Measurements from ENCODE around the gene MYBPH.

Gene MYBPH

GRCh38 chr1:203175237-203175826 lies at the start of gene MYBPH:
Gene MYBPH, minus strand, starts transcription at chr1:203175826. Its CDS starts 71 bp downstream, at chr1:203175755.
- DNase-seq: no peak

GRCh38 chr1:203225071-203225470 lies 49.4 kb upstream of the MYBPH start:
- DNase-seq: no peak

GRCh38 chr1:203223012-203223775 lies 47.6 kb upstream of the MYBPH start:
- no peak for DNase-seq

DNA sequence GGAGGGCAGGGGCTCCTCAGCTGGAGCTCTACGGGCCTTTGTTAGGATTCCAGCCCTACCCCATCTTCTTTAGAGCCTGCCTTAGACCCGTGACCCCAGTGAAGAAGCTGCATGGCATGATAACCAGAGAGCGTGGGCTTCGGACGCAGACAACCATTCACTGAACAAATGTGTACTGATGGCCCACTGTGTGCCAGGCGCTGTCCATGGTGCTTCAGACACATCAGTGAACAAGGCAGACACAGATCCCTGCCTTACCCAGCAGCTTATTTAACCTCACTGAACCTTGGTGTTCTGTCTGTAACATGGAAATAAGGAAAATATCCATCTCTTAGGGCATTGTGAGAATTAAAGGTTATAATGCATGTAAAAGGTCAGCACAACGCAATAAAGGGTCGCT lies 44.3 kb upstream of the MYBPH start:
- DNase-seq: no peak

GRCh38 chr1:203219171-203219570 lies 43.5 kb upstream of the MYBPH start:
- no peak for DNase-seq

DNA sequence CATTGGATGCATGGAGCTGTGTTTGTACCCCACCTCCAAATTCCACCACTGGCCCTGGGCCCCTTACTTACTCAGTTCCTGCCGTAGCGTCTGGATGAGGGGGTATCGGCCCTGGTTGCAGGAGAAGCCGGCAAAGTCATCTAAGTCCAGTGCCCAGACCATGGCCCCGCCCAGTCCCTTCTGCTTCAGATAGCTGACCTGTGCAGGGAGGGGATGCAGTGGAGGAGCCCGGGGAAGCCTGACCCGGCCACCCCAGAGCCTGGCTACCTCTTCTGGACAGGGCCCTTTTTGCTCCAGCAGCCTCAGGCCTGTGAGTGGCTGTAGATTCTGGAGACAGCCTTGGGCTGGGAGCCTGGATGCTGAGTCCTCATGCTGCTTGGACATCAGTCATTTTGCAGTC lies 42.0 kb upstream of the MYBPH start:
- DNase-seq: no peak

DNA sequence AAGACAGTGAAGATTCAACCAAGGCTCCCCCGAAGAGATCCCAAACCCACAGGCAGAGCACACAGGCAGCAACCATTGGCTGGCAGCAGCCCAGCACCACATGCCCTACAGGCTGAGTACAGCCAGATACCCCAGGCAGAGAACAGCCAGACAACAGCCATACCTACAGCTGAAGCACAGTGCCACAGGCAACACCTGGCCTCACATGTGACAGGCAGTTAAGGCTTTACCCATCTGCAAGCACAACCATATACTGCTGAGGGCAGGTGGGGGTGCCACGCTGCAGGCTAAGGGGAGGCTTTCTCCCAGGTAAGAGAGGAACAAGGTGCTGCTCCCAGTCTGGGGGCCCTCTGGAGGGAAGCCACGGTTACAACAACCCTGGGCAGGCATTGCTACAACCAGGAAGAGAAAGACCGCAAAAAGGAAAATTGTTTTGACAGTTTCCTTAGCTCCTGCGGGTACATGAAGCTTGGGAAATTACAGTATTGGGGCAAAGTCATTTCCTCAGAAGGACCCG lies 41.6 kb upstream of the MYBPH start:
- peak in 1 of 2 experiments; percentile 17 for DNase-seq

GRCh38 chr1:203216274-203217138 lies 40.9 kb upstream of the MYBPH start:
- peak; percentile 74 to 84 for DNase-seq

GRCh38 chr1:203215573-203215972 lies 39.9 kb upstream of the MYBPH start:
- DNase-seq: peak in 1 of 2 experiments; percentile 27

DNA sequence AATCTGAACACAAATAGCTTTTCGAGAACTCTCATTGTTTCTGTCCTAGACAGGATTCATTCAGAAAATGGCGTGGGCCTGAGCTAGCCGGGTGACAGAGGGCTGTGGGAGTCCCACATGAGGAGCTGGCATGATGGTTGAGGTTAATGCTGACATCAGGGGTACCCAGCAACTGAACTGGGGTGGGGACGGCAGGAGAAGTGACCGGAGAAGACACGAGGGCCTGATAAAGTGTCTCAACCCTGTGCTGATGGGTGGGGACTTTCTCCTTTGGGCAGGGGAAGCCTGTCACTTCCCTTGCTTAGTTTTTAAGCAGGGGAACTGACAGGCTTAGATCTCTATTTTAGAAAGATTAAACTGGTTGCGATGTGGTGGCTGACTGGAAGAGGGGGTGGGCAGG lies 39.2 kb upstream of the MYBPH start:
- no peak for DNase-seq

- no peak for DNase-seq
These were observed 37.5 kb upstream of the MYBPH start for GRCh38 chr1:203213126-203213525.

- DNase-seq: no peak
These were observed 36.2 kb upstream of the MYBPH start for GRCh38 chr1:203211812-203212211.

- DNase-seq: no peak
These were observed 35.4 kb upstream of the MYBPH start for GRCh38 chr1:203210988-203211387.

DNA sequence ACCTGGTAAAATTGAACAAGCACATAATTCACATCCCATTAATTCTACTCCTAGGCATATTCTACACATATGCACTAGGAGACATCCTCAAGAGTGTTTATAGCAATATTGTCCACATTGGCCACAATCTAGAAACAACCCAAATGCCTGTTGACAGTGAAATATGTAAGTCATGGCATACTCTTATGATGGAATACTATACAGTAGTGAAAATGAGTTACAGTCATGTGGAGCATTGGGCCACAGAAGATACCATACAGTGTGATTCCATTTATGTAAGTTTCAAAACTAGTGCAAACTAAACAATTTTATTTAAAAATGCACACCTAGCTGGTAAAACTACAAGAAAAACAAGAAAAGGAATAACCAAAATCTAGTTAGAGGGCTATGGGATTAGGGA lies 34.7 kb upstream of the MYBPH start:
- no peak for DNase-seq

GRCh38 chr1:203208181-203208580 lies 32.6 kb upstream of the MYBPH start:
- no peak for DNase-seq

- DNase-seq: peak; percentile 92 to 98
These were observed 32.1 kb upstream of the MYBPH start for GRCh38 chr1:203207751-203208150.

DNA sequence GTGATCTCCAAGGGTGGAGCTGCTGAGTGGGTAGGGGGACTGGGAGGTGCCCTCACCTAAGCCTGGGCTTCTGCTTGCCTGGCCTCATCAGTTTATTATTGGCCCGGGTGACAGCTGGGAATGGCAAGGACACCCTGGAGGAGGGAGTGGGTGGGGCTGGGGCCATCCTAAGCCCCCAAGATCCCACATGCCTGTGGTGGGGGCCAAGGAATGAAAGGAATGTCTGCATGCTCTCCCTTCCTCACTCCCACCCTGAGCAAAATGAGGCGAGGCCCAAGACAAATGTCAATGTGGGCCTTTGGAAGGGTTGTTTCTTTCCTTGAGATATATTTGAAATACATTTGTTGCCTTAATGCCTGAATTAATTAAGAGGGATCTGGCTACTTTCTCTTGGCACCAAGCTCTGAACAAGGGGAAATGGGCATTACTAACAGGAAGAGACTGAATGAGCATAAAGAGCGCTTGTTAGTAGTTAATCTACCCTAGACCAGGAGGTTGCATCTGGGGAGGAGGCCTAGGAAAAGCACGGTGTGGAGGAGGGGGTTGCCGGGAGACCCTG lies 30.6 kb upstream of the MYBPH start:
- no peak for DNase-seq

DNA sequence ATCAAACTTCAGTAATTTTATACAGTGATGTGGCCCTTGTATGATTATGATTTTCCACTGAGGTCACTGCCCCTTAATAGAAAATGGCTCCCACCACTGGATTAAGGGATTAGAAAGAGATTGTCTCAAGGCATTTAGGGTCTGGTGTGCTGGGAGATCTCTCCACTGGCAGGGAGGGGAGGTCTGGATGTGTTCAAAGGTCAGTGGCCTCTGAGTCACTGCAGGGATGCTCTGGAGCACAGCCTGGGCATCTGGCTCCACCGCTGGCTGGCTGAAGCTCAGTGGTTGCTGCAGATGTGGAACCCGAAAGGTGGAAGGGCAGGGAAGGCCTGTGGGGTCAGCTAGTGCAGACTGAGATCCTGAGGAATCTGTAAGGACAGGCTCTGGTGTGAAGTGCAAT lies 29.1 kb upstream of the MYBPH start:
- no peak for DNase-seq

- no peak for DNase-seq
These were observed 27.0 kb upstream of the MYBPH start for GRCh38 chr1:203202431-203203245.

- no peak for DNase-seq
These were observed 26.0 kb upstream of the MYBPH start for GRCh38 chr1:203201516-203202205.

- DNase-seq: no peak
These were observed 25.3 kb upstream of the MYBPH start for GRCh38 chr1:203200916-203201315.

Data from NCI-H524 (cell line).